Amygdala (tissue), 56 donors: ENCODE measurements around the gene PLXNA4.

ENCODE experiments used
- DNase-seq, 56 donors: peaks; one replicate each; lab custom pipeline; 2025; lab: John Stamatoyannopoulos, UW

Gene PLXNA4

DNA sequence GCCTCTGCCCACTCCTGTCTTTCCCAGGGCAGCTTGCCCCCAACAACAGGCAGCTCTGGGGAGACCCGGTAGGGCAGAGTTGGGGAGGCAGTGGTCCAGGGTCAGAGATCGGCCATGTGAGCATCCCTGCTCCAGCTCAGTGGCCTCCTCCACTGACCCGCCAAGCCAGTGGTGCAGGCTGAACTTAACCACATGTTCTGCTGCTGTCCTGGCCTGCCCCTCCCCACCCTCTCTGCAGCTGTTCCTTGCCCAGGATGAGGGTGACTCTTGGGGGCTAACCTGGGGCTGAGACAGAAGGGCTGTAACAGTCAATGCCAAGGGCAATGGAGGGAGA, 349.3 kb downstream of the PLXNA4 start:
- DNase-seq = no peak

DNA sequence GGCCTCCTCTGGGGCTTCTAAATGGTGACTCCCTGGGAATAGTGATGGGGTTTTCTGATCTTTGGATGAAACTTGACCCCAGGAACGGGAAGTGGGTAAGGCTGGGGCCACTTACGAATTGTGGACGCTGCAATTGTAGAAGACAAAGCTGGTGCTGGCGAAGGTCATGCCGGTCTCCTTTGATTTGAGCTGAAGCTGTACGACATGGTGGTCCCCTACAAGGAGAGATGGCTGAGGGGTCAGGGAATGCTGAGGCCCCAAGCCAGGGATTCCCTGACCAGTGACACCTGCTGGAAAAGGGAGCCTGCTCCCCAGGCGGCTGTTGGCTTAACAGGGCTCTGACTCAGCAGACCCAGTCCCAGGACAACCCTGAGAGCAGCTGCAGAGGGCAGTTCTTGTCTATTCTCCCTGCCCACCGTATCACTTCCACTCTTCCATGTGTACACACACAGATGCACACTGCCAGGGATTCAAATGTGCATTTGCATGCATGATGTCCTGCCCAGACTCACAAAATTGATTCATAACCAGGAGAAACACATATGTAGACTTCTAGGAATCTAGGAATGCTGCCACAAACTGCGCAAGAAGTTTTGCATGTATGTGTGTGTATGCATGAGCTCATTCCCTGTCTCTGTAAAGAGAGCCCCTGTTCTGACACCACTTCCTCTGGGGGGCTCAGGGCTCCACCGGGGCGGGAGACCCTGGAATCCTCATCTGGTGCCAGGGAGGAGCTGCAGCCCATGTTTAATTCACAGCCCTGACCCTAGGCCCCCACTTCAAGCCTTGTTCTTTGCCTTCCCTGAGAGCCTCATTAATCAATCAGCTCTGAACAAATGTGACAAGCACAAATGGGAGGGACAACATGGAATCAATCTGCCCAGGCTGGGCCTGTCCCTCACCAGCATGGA, 350.0 kb downstream of the PLXNA4 start:
- no peak for DNase-seq

DNA sequence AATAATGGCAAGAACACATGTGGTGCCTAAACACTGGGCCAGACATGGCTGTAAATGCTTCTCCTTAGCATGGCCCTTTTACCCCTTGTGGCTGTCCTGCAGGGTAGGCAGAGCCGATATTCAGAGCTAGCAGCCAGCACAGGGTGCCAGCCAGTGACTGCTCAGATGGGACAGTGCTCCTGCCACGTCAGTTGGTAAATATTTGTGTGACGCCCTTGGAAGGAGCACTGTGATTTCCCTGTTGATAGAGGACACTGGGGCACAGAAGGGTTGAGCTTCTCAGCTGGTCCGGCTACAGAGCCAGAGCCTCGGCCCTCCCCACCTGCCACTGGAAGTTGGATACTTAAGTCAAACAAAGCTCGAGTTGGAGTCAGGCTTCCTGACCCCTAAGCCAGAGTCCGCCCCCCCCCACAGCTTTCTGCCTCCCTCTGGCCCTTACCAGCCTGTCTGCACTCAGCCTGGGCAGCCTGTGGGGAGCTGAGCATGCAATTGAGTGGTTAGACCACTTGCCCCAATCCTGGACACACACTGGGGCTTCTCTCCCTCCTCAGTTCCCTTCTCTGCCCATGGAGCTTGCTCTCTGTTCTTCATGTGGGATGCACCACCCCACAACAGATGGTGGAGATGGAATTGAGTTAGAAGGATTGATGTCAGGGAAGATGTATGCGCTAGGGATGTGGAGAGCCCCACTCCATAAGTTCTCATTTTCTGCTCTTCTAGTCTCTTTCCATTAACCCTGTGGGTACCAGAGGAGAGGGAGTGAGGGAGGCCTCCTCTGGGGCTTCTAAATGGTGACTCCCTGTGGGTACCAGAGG, 350.8 kb downstream of the PLXNA4 start:
- DNase-seq = no peak

DNA sequence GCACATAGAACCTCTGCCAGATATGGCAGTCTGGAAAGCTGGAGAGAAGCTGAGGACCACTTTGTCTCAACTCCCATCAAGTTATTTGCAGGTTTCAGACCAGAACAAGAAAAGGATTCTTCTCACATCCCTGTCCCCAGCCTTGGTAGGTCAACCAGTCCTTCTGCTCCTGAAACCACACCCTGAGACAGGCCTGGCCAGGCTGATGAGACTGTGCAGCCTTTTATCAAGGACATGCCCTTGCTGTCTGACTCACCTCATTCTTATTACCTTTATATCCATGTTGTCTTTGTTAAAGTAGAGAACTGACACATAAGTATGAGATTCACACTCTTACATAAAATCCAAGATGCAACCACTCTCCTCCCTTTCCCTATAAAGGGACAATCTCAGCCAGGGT, 354.9 kb downstream of the PLXNA4 start:
- DNase-seq = no peak

DNA sequence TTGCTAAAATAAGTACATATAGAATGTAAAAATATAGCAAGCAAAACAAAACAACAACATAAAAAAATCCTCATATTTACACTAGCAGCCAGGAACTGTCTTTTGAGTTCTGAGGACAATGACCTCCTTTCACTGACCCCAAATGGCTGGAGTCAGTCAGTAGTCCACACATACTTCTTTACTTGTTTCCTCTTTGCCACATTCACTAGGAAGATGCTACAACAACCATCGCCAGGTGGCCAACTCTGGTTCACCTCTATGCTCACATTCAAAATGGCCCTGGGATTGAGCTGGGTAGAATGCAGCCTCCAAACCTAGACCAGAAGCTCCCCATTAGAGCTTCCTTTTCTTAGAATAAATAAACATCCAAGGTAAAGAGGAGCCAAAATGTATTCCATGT, 356.2 kb downstream of the PLXNA4 start:
- no peak for DNase-seq

DNA sequence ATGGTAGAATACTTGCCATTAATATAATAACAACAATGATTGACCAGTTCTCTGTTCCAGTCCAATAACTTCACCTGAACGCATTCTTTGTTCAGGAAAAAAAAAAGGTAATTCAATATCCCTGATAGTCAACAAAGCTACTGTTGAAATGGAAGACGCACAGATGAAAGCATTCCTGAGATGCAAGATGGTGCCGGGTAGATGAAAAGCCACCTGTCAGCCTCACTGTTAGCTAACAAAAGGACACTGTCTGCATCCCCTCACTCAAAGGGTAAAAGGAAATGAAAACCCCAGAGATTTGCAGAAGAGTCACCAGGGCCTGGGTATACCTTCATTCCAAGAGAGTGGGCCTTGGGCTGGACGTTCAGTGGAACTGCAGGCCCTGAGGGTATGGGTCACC, 357.4 kb downstream of the PLXNA4 start:
- no peak for DNase-seq

DNA sequence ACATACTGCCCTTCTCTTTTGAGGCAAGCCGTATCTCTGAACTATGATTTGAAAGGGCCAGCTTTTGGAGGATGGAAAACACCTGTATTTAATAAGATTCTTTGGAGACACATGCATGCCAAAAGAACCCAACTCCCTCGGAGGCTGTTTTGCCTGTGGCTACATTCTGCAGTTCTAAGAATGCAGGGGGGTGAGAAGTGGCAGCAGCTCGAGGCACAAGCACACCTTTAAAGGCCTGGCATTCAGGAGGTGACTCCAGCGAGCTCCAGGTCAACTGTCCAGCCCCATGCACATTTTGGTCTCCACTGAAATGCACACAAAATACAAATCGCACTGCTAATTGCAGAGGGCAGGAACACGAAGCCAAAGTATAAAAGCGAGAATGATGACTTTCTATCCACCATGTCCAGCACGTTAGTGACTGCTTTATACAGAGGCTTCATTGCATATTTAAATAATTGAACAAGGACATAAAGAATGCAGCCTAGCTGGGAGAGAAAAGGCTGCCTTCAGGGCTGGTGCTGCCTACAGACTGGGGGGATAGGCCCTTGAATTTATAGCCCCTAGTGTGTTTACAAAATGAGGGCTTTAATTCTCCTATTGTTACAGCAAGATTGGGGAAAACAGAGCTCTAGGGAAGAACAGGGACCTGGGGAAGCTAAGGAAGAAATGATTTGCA, 359.3 kb downstream of the PLXNA4 start:
- DNase-seq = no peak

DNA sequence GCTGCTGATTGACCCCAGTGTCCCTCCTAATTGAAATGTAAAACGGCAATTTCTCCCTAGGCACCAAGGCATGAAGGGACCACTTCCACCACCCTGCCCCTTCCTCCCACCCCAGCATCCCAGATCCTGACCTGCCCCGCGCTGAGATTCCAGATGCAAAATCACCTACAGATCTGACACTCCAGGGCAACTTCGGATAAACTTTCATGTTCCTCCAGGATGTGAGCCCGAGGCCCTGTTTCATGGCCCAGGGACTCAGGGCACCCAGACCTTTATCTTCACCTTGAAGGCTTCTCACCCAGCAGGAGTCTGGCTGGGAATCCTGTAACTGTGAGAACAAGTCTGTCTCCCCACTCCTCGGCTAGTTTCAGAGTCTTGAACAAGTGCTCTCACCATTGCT, 361.8 kb downstream of the PLXNA4 start:
- DNase-seq = no peak

DNA sequence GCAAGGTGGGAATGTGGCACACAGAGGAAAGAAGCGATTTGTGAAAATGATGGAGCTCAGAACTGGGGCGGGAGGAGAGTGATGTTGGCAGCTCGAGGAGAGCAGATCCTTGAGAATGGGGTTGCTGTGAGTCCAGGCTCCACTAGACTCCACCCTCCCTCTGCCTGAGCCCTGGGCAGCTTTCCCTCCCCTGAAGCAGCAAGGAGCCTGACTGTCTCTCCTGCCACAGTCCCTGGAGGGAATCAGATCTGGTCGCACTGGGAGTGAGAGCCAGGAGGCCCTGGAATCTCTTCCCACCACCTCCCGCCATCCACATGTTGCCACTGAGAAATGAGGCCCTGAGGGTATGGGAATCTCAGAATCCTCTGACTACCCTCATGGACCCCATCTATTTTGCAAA, 362.7 kb downstream of the PLXNA4 start:
- no peak for DNase-seq

DNA sequence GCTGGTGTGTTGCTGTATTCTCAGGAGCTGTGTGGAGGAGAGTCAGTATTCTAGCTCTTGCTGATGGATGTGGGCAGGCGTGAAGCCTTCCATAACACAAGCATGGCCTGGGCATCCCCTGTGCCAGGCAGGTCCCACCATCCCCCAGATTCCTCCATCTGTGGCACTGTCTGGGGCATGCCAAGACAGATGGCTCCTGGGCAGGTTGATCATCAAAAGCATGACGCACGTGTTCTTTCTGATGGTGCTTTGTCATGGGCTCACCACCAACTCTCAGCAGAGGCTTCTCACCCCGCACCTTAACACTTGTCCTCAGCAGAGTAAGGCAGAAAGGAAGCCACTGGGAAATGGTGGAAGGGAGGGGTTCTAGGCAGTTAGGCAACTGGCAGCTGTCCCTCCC, 364.3 kb downstream of the PLXNA4 start:
- DNase-seq = peak in 1 of 56 donors; percentile 2

DNA sequence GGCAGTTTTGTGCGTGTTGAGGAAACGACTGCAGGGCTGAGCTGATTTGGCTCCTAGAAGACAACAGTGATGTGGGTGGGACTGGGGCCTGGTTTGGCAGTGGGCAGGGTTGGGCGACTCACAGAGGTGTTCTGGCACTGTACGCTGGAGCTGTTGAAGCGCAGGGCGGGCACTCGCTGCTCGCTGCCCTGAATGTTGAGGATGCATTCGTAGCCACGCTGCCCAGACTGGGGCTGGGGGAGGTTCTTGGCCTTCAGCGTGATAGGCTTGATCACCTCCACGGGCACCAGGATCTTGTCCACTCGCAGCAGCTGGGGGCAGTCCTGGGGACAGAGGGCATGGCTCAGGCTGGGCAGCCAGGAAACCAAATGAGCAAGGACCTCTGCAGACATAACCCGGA, 365.4 kb downstream of the PLXNA4 start:
- DNase-seq = no peak

DNA sequence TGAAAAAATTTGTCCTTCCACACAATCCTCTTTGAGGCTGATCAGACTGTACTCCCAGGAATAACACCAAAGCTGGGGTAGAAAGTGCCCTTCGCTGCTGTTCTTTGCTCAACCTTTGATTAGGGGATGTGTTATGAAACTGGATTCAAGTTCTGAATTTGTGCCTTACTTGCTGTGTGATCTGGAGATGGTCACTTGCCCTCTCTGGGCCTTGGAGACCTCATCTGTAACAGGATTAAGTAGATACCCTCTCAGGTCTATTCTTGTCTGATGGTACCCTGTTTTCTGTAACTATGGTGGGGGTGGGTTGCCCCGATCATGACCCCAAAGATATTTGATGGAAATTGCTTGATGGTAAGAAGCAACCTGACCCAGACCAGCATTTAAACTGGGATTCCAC, 368.5 kb downstream of the PLXNA4 start:
- no peak for DNase-seq

DNA sequence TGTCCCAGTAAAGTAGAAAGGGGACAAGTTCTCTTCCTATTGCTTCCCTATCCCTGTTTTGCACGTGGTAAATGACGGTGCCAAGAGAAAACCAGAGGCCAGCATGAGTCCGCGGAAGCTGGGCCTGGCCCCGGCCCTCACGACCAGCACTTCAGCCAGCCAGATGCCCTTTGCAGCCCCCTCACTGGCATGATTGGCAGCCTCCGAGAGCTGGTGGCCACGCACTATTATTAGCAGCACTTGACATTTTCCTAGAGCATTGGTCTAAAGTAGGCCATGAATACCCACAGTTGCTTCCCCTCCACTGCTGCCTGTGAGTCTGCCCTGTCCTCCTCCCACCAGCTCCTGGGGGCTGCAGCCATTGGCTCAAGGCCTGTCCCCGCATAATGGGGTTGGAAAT, 369.1 kb downstream of the PLXNA4 start:
- DNase-seq = no peak

DNA sequence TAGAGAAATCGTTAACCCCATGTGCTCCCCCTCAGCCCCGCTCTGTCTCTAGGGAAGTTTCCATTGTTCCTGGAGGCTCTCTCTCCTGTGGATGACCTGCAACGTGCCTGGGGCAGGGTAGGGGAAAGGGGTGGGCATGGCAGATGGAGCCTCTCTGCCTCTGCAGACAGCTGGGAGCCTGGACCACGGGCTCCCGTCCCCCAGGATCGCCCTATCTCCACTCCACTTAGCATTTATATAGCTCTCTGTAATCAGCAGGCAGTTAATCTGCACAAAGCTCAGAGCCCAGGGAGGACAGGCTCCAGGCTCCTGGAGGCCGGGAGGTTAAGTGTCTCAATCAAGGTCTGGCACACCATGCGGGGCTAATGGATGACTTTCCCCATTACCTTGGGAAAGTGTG, 369.7 kb downstream of the PLXNA4 start:
- no peak for DNase-seq

DNA sequence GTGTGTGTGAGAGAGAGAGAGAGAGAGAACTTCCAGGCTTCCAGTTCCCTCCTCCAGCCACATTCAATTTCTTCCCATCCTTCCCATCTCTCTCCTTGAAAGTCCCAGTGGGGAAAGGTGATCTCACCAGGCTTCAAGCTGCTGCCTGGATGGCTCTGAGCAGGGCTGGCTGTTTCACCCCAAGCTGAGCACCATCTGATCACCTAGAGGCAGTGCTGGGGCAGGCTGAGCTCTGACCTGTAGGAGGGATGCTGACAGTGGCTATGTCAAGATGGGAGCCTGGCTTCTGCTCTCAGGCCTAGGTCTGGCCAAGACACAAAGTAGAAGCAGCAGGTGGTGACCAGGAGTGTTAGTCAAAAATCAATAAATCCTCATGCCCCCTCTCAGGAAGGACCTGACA, 370.8 kb downstream of the PLXNA4 start:
- DNase-seq = no peak

DNA sequence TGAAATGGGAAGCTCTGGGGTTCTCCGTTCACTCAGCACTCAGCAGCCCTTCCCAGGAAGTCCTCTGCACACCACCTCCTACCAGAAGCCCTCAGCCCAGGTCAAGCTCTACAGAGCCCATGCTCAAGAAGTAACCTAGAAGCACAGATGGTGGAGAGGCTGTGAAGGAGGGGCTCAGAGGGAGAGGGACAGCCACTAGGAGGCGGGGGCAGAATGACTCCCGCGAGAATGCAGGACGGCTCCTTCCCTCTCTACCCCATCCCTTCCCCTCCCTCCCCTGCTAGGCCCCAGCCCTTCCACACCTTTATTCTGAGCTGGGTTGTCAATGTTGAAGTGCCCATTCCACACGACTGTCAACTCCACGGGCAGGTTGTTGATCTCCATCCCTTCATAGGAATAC, 373.2 kb downstream of the PLXNA4 start:
- DNase-seq = no peak

DNA sequence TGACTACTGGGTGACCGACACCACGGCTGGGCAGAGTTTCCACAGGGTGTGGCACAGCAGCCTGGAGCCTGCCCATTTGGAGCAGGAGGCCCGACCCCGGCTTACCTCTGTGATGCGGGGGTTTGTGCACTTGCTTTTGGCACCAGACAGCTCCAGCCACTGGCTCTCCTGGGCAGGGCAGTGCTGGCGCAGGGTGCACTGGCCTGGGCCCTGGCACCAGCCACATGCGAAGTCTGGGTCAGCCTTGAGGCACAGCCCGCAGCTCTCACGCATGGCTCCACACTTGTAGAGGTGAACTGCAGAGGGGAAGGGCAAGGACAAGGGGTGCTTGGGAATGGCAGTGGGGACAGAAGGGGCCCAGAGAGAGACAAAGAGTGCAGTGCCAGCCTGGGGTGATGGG, 373.7 kb downstream of the PLXNA4 start:
- DNase-seq = no peak

DNA sequence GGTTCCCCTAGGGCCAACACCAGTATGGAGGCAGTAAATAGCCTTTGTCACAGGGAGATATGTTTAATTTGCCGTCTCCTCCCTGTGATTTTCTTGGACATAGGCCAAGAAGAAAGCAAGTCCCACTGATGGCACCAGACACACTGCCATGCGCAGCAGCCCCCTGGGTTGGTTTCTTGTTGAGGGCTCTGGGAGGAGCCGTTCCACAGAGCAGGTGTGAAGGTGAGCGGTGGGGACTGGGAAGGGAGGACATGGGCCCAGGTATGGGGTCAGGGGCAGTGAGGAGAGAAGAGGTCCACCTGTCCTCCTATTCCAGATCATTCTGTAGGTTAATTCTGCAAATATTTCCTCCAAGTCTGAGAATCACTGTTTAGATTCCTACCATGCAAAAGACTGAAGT, 376.1 kb downstream of the PLXNA4 start:
- no peak for DNase-seq

DNA sequence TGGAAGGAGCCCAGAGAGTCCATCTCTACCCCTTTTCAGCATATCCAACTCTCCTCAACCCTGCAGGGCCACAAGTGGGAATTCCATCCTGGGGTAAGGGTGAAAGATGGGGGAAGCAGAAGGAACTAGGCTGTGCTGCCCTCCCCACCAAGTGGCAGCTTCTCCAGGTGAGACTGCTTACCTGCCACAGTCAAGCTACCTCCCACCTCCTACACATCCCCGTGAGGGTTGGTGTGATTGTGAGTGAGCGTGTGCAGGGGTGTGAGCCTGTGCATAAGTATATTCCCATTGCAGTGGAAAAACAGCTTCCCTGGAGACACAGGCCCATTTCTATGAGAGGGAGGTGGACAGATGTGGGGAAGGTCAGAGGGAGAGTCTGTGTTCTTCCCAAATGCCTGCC, 376.6 kb downstream of the PLXNA4 start:
- no peak for DNase-seq

DNA sequence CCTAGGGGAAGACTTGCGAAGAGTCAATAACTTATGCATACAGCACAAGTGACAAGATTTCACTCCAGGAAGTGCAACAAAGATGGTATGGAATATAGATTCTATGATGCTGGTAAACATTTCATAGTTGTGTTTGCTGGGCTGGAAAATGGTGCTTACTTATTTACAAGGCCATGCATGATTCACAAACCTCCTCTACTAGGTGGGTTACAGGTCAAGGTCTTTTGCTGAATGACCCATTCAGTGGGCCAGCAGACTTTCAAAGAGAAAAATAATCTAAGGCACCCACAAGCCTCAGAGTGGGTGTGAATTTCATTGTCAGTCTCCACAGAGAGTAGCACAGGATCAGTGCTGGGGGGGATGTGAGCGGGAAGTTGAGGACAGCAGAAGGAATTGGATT, 378.5 kb downstream of the PLXNA4 start:
- DNase-seq = no peak

DNA sequence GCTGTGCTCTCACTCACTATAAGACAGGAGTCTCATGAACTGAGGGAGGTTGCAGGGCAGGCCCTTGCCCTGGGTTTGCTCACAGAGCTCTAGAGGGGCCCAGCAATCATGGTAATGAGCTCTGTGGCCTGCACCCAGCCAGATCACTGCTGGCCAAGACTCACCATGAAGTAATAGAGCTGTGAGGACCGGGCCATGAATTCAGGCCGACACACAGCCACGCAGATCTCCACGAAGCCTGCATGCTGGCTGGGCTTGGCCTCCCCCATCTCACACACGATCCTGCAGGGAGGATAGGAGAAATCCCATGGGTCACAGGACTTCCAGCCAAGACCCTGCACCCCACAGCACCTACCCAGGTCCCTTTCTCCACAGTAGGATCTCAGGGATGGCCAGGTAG, 382.4 kb downstream of the PLXNA4 start:
- no peak for DNase-seq

DNA sequence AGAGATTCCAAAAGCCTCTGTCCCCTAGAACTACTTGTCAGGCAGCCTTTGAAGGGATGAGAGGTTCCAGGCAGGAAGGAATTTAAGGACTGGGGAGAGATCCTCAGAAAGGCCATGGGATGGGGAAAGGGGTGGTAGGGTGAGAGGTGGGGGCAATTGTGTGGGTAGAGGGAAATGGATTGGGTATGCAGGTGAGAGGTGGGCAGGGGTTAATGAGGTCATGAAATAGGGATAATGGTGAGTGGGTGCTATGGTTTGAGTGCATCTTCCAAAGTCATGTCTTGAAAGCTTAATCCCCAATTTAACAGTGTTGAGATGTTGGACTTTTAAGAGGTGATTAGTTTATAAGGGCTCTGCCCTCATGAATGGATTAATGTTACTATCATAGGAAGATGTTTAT, 383.5 kb downstream of the PLXNA4 start:
- no peak for DNase-seq
